OCI-LY3 (cell line): ENCODE data around the gene SULT2A1.
"Not testable (repeated sequence)": the region's sequence is repeated elsewhere in the genome, so short reads cannot be mapped to it uniquely, and the experiment has no call there.

Experiments
- CTCF ChIP-seq: fragments of 200-600, 300-600 bp; sonication (generic); IDR thresholded peaks from 2 replicates; pipeline ENCODE4 v1.5.1; 2014; ENCODE audit warnings: antibody characterized with exemption, low read length, low read depth
- EZH2phosphoT487 ChIP-seq: fragments of 200-600 bp; shearing (Covaris generic); IDR thresholded peaks from 2 replicates; pipeline ENCODE4 v1.6.1; 2018; ENCODE audit warnings: antibody characterized with exemption, mixed run types, low read depth

GRCh38 chr19:47858231-47858630 is 27.9 kb downstream of the SULT2A1 start:
- TF ChIP-seq CTCF, EZH2phosphoT487: not testable (repeated sequence)
